ENCODE measurements around the gene DDOST.

DNA sequence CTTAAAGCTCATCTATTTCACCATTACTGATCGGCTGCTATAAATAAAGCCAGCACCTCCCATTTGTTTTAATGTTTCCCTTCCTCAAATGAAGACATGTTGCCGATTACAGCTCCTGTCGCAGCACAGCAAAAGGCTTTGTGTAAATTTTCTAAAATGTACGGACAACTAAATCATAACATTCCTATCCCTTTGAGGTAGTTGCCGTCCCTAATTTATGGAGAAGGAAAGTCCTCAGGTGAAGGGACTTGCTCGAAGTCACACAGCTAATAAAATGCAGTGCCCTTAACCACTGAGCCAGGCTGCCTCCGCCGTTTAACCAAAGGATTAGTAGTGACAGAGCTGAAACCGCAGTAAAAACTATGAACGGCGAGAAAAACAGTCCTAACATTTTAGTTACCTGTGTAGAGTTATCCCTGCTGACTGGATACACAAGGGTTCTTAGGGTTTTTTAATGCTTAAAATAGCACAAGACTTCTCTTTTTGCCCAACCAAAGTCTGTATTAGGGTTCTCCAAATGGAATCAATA is 27.0 kb downstream of the DDOST start:
- TF ChIP-seq, protein P1, sequence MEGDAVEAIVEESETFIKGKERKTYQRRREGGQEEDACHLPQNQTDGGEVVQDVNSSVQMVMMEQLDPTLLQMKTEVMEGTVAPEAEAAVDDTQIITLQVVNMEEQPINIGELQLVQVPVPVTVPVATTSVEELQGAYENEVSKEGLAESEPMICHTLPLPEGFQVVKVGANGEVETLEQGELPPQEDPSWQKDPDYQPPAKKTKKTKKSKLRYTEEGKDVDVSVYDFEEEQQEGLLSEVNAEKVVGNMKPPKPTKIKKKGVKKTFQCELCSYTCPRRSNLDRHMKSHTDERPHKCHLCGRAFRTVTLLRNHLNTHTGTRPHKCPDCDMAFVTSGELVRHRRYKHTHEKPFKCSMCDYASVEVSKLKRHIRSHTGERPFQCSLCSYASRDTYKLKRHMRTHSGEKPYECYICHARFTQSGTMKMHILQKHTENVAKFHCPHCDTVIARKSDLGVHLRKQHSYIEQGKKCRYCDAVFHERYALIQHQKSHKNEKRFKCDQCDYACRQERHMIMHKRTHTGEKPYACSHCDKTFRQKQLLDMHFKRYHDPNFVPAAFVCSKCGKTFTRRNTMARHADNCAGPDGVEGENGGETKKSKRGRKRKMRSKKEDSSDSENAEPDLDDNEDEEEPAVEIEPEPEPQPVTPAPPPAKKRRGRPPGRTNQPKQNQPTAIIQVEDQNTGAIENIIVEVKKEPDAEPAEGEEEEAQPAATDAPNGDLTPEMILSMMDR (IDR thresholded peaks at IDR 0.05) = no peak
- TF ChIP-seq POLR2A (IDR thresholded peaks at IDR 0.05; ENCODE audit: low read depth) = no peak
- no peak for TF ChIP-seq EP300 (IDR thresholded peaks at IDR 0.05)
